MCF 10A (cell line): Measurements from ENCODE around the gene CCL2. TPM values are rescaled to one million over a fixed set of nuclear protein-coding genes. Genes with fewer than 3 reads are reported as not detected.

Source experiments
- Bru-seq: library from RNA; stranded (reverse); fragments of 400-500 nt; gene quantifications from one replicate; lab custom pipeline; 2021; lab: Mats Ljungman, UMichigan
- BruChase-seq, 2 experiments: library from RNA; stranded (reverse); fragments of 400-500 nt; gene quantifications; one replicate each; lab custom pipeline; 2021; lab: Mats Ljungman, UMichigan
- BruUV-seq: library from RNA; stranded (reverse); fragments of 400-500 nt; replicated peaks from 2 replicates; lab custom pipeline; 2021; lab: Mats Ljungman, UMichigan
- CTCF ChIA-PET: fragments of 300-600 bp; sonication (Branson Sonifier 250); formaldehyde crosslinking; extraction: SDS; loops from one replicate; lab custom pipeline; 2021; ENCODE audit warnings: antibody characterized with exemption, inconsistent platforms; lab: Yijun Ruan, JAX
- POLR2A ChIA-PET: fragments of 300-600, 350-650 bp; sonication (Branson Sonifier 250); formaldehyde crosslinking; extraction: SDS; loops from one replicate; lab custom pipeline; 2020; ENCODE audit warnings: antibody characterized with exemption, inconsistent platforms; lab: Yijun Ruan, JAX
- DNase-seq: peaks from one replicate; pipeline ENCODE4 v3.0.0-alpha.2; 2018; ENCODE audit not compliant: unreplicated experiment
- H3K27ac Mint-ChIP-seq: one replicate; pipeline ENCODE4 v1.8.0; 2022; ENCODE audit warnings: mild to moderate bottlenecking, low read depth, mixed read lengths; ENCODE audit not compliant: unreplicated experiment
- H3K27me3 Mint-ChIP-seq: one replicate; pipeline ENCODE4 v1.8.0; 2022; ENCODE audit warnings: mixed read lengths; ENCODE audit not compliant: insufficient read depth, unreplicated experiment
- H3K36me3 Mint-ChIP-seq: one replicate; pipeline ENCODE4 v1.8.0; 2022; ENCODE audit warnings: mild to moderate bottlenecking, moderate library complexity, mixed read lengths; ENCODE audit not compliant: insufficient read depth, unreplicated experiment
- H3K4me1 Mint-ChIP-seq: one replicate; pipeline ENCODE4 v1.8.0; 2022; ENCODE audit warnings: mixed read lengths; ENCODE audit not compliant: insufficient read depth, unreplicated experiment
- H3K4me3 Mint-ChIP-seq: one replicate; pipeline ENCODE4 v1.8.0; 2022; ENCODE audit warnings: mild to moderate bottlenecking, moderate library complexity, mixed read lengths; ENCODE audit not compliant: unreplicated experiment
- H3K9me3 Mint-ChIP-seq: one replicate; pipeline ENCODE4 v1.8.0; 2022; ENCODE audit warnings: mixed read lengths; ENCODE audit not compliant: unreplicated experiment
- intact Hi-C: fragments of 100-400 bp; cut with micrococcal nuclease; formaldehyde crosslinking; loops from 2 replicates; pipeline ENCODE4 v1.14.1; 2022
- long read RNA-seq: library from polyadenylated mRNA; stranded (forward); transcript quantifications from one replicate; pipeline ENCODE4 v2.0.0, GENCODE V29; 2022
- total RNA-seq: library from RNA; stranded (reverse); gene quantifications from 2 replicates; pipeline ENCODE4 v1.2.3, GENCODE V29; 2022
- TF ChIP-seq, protein P1 (sequence below): fragments of 200-600 bp; IDR thresholded peaks from one replicate; pipeline ENCODE4 v1.8.0; 2022; ENCODE audit warnings: antibody characterized with exemption, mild to moderate bottlenecking; ENCODE audit not compliant: unreplicated experiment

The CCL2 gene
- total RNA-seq (0.59 and 1.0 TPM in 2 replicates), Bru-seq, nascent RNA (percentile 39 among the genes with signal in this experiment), BruChase-seq, experiment 1, labeled RNA remaining after a 6-hour chase (percentile 35 among the genes with signal in this experiment), BruChase-seq, experiment 2, labeled RNA remaining after a 2-hour chase (percentile 43 among the genes with signal in this experiment)
- long read RNA-seq, partial matches to known transcripts = 0 of 3 reads
- long read RNA-seq, other reads (novel, unspliced or antisense) = 0 of 3 reads

DNA sequence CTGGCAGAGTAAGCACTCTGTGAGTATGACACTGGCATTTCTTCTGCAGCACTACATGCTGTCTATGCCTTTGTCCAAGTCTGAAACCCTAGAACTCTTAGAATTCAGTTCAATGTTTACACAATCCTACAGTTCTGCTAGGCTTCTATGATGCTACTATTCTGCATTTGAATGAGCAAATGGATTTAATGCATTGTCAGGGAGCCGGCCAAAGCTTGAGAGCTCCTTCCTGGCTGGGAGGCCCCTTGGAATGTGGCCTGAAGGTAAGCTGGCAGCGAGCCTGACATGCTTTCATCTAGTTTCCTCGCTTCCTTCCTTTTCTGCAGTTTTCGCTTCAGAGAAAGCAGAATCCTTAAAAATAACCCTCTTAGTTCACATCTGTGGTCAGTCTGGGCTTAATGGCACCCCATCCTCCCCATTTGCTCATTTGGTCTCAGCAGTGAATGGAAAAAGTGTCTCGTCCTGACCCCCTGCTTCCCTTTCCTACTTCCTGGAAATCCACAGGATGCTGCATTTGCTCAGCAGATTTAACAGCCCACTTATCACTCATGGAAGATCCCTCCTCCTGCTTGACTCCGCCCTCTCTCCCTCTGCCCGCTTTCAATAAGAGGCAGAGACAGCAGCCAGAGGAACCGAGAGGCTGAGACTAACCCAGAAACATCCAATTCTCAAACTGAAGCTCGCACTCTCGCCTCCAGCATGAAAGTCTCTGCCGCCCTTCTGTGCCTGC, at the start of gene CCL2:
CCL2 (plus strand) TSS at position 635 of the 730 bp plus-strand sequence; CDS start at position 700, 65 bp downstream.
- BruUV-seq = no TSS peak
- intact Hi-C loops = no loop called here
- Mint-ChIP-seq H3K4me3 (peak within 1 kb of the TSS; percentile 64), H3K4me1 (peaks cover 46% of the 10 kb centered on the region), H3K27me3 (no peaks in the 10 kb centered on the region), H3K27ac (peak within 1 kb of the TSS; percentile 60), H3K36me3 (no peaks in the 10 kb centered on the region), H3K9me3 (no peaks in the 10 kb centered on the region)
- POLR2A ChIA-PET = no interaction called here
- TF ChIP-seq, protein P1, sequence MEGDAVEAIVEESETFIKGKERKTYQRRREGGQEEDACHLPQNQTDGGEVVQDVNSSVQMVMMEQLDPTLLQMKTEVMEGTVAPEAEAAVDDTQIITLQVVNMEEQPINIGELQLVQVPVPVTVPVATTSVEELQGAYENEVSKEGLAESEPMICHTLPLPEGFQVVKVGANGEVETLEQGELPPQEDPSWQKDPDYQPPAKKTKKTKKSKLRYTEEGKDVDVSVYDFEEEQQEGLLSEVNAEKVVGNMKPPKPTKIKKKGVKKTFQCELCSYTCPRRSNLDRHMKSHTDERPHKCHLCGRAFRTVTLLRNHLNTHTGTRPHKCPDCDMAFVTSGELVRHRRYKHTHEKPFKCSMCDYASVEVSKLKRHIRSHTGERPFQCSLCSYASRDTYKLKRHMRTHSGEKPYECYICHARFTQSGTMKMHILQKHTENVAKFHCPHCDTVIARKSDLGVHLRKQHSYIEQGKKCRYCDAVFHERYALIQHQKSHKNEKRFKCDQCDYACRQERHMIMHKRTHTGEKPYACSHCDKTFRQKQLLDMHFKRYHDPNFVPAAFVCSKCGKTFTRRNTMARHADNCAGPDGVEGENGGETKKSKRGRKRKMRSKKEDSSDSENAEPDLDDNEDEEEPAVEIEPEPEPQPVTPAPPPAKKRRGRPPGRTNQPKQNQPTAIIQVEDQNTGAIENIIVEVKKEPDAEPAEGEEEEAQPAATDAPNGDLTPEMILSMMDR = no peak
- peak; percentile 10 for DNase-seq
- CTCF ChIA-PET = interaction anchor here (0.5 to 2.9 kb wide), 5 partner anchors 11 to 107 kb away, joined by 3 to 12 read pairs (median 7); no protein-coding TSS in a partner anchor

- BruUV-seq = no TSS peak
- CTCF ChIA-PET = interaction anchor here (1.3 kb wide), 2 partner anchors 34 to 156 kb away, joined by 6 to 9 read pairs; no protein-coding TSS in a partner anchor
These were observed 49.7 kb upstream of the CCL2 start for GRCh38 chr17:34205401-34205800.

DNA sequence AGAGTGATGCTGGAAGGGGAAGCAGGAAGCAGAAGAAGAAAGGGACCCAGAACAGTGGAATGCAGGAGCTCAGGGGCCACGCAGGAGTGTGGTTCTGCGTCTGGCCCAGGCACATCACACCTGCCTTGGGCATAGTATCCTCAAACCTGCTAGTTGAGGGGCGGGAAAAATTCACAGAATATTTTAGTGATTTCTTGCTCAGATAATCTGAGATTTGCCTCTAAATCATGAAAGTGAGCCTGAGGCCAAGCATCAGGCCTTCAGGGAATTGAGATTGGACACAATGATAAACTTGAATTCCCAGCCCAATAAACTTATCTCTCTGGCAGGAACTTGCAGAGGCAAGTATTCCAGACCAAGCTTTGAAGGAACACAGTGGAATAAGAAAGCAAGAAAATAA, 48.5 kb upstream of the CCL2 start:
- no peaks in the 10 kb centered on the region for H3K36me3 Mint-ChIP-seq
- H3K4me1 Mint-ChIP-seq = no peaks in the 10 kb centered on the region
- intact Hi-C loops = loop anchor here (10.0 kb wide), 1 partner anchor 58 kb away; no protein-coding TSS in a partner anchor
- DNase-seq = no peak
- no TSS peak for BruUV-seq
- CTCF ChIA-PET = interaction anchor here (1.3 kb wide), 1 partner anchor 155 kb away, joined by 3 read pairs; no protein-coding TSS in a partner anchor
- POLR2A ChIA-PET = no interaction called here
- H3K4me3 Mint-ChIP-seq = no peak overlapping the region
- peaks cover 12% of the 10 kb centered on the region for H3K9me3 Mint-ChIP-seq
- no peak overlapping the region for H3K27ac Mint-ChIP-seq
- TF ChIP-seq, protein P1 = no peak
- no peaks in the 10 kb centered on the region for H3K27me3 Mint-ChIP-seq

More at GRCh38 chr17:34205401-34205800, 49.7 kb upstream of the CCL2 start:
- no peaks in the 10 kb centered on the region for H3K36me3 Mint-ChIP-seq
- POLR2A ChIA-PET = no interaction called here
- no peak overlapping the region for H3K4me3 Mint-ChIP-seq
- TF ChIP-seq, protein P1 = no peak
- intact Hi-C loops = loop anchor here (10.0 kb wide), 1 partner anchor 59 kb away; no protein-coding TSS in a partner anchor
- peaks cover 12% of the 10 kb centered on the region for H3K9me3 Mint-ChIP-seq
- no peak for DNase-seq
- no peaks in the 10 kb centered on the region for H3K27me3 Mint-ChIP-seq
- H3K4me1 Mint-ChIP-seq = no peaks in the 10 kb centered on the region
- no peak overlapping the region for H3K27ac Mint-ChIP-seq

- ChIA-PET POLR2A (no interaction called here), CTCF (no interaction called here)
- Mint-ChIP-seq H3K27ac (no peak overlapping the region), H3K36me3 (no peaks in the 10 kb centered on the region), H3K4me3 (no peak overlapping the region), H3K9me3 (peaks cover 12% of the 10 kb centered on the region), H3K27me3 (no peaks in the 10 kb centered on the region), H3K4me1 (no peaks in the 10 kb centered on the region)
- TF ChIP-seq, protein P1 = no peak
- DNase-seq = no peak
- intact Hi-C loops = loop anchor here (10.0 kb wide), 1 partner anchor 57 kb away; no protein-coding TSS in a partner anchor
- no TSS peak for BruUV-seq
These were observed 47.5 kb upstream of the CCL2 start for GRCh38 chr17:34207572-34207971.
